Hair follicle dermal papilla cell (primary cell): ENCODE measurements around the gene DSG3. TPM values are rescaled to one million over a fixed set of nuclear protein-coding genes. Genes with fewer than 3 reads are reported as not detected.

ENCODE experiments used
- total RNA-seq: library from RNA; depleted of rRNA; stranded (reverse); fragments of >200 nt; gene quantifications from 2 replicates; pipeline ENCODE4 v1.2.3, GENCODE V29; 2012

The DSG3 gene
- total RNA-seq, result 0.32 and 0.36 TPM in 2 replicates

GRCh38 chr18:31447530-31448191, at the start of gene DSG3:
Gene DSG3, plus strand, starts transcription at chr18:31447741. Its CDS starts 137 bp downstream, at chr18:31447878.

GRCh38 chr18:31497836-31498573, 50.5 kb downstream of the DSG3 start, which contains the start of gene DSG2:
Gene DSG2, plus strand, starts transcription at chr18:31498177. Its CDS starts 75 bp downstream, at chr18:31498252.

Other genes with a start within 250 kb of the DSG3 start
- gene DSG1, start 129.6 kb upstream of the DSG3 start, total RNA-seq, result not detected in 2 replicates
- not detected in 2 replicates for gene DSG4, start 71.0 kb upstream of the DSG3 start, total RNA-seq
- gene DSG2, start 50.4 kb downstream of the DSG3 start, total RNA-seq, result 0.12 and 0.49 TPM in 2 replicates
- 0.61 TPM in 1 of 2 replicates, not detected in the other for gene TTR, start 144.1 kb downstream of the DSG3 start, total RNA-seq
- 4.9 and 8.6 TPM in 2 replicates for gene B4GALT6, start 236.8 kb downstream of the DSG3 start, total RNA-seq